H1 (cell line): ENCODE measurements around the gene ZBTB16. TPM values are rescaled to one million over a fixed set of nuclear protein-coding genes. Genes with fewer than 3 reads are reported as not detected.

Source experiments
- CTCF ChIA-PET: fragments of 300-600 bp; sonication (Branson Sonifier 250); formaldehyde crosslinking; loops from one replicate; lab custom pipeline; 2021; ENCODE audit not compliant: partially characterized antibody; lab: Charles Lee
- POLR2A ChIA-PET: fragments of 300-600 bp; sonication (Branson Sonifier 250); formaldehyde crosslinking; loops from one replicate; lab custom pipeline; 2021; ENCODE audit warnings: inconsistent platforms; ENCODE audit not compliant: partially characterized antibody; lab: Charles Lee
- DNase-seq, 2 experiments: peaks; one replicate each; pipeline versions ENCODE4 v3.0.0 to v3.0.0-alpha.2; 2010 to 2022; ENCODE audit warnings: low spot score in 2 of 2, low read depth in 1 of 2, mixed read lengths in 1 of 2
- FAIRE-seq: peaks from 2 replicates; lab custom pipeline; 2011; peaks lifted over from hg19 to GRCh38; lab: Jason Lieb, UNC
- H2AFZ ChIP-seq: 2 replicates; pipeline ENCODE4 v1.8.1; 2012; ENCODE audit warnings: low read length, inconsistent platforms
- H2AK5ac ChIP-seq: 2 replicates; pipeline ENCODE4 v1.6.1; 2013; ENCODE audit warnings: low read depth, low read length
- H2BK120ac ChIP-seq: replicated peaks from 2 replicates; pipeline ENCODE3; 2013; ENCODE audit warnings: low read depth, low read length, inconsistent platforms
- H2BK12ac ChIP-seq: 2 replicates; pipeline ENCODE4 v1.6.1; 2013; ENCODE audit warnings: low read depth, low read length
- H2BK15ac ChIP-seq: 2 replicates; pipeline ENCODE4 v1.6.1; 2013; ENCODE audit warnings: low read length
- H2BK20ac ChIP-seq: 2 replicates; pipeline ENCODE4 v1.6.1; 2013; ENCODE audit warnings: low read length
- H2BK5ac ChIP-seq: 2 replicates; pipeline ENCODE4 v1.6.1; 2013; ENCODE audit warnings: low read depth, low read length
- H3K14ac ChIP-seq: 2 replicates; pipeline ENCODE4 v1.6.1; 2013; ENCODE audit warnings: inconsistent platforms; ENCODE audit not compliant: insufficient read length
- H3K18ac ChIP-seq: 2 replicates; pipeline ENCODE4 v1.6.1; 2013; ENCODE audit warnings: low read length; ENCODE audit errors: extremely low read depth
- H3K23ac ChIP-seq: 2 replicates; pipeline ENCODE4 v1.6.1; 2013; ENCODE audit warnings: inconsistent platforms; ENCODE audit not compliant: insufficient read length
- H3K23me2 ChIP-seq: 2 replicates; pipeline ENCODE4 v1.6.1; 2013; ENCODE audit warnings: low read depth, low read length
- H3K27ac ChIP-seq: 2 replicates; pipeline ENCODE4 v1.6.1; 2011; ENCODE audit warnings: low read depth, low read length, inconsistent platforms
- H3K27me3 ChIP-seq, 4 experiments: replicated peaks in 1 of 4; 1 replicate in 1 of 4; 2 replicates in 3 of 4; pipeline versions ENCODE4 v1.6.1 to v1.8.1; 2011 to 2013; ENCODE audit warnings: low read length in 3 of 4, mild to moderate bottlenecking in 3 of 4, inconsistent platforms in 2 of 4, mixed read lengths in 2 of 4, moderate library complexity in 1 of 4; ENCODE audit not compliant: control insufficient read depth in 3 of 4, insufficient read depth in 3 of 4; ENCODE audit errors: extremely low read depth in 1 of 4
- H3K36me3 ChIP-seq, 4 experiments: 2 replicates each; pipeline versions ENCODE4 v1.6.1 to v1.8.1; 2011 to 2013; ENCODE audit warnings: mild to moderate bottlenecking in 4 of 4, low read length in 3 of 4, moderate library complexity in 2 of 4, control low read depth in 1 of 4, inconsistent platforms in 1 of 4; ENCODE audit not compliant: insufficient read depth in 4 of 4, control insufficient read depth in 2 of 4
- H3K4ac ChIP-seq: replicated peaks from 2 replicates; pipeline ENCODE3; 2013; ENCODE audit warnings: low read length, low read depth, mixed read lengths, inconsistent platforms; ENCODE audit not compliant: insufficient read length
- H3K4me1 ChIP-seq, 4 experiments: replicated peaks in 1 of 4; 1 replicate in 1 of 4; 2 replicates in 3 of 4; pipeline versions ENCODE4 v1.6.1 to v1.8.1; 2011 to 2013; ENCODE audit warnings: low read length in 3 of 4, inconsistent platforms in 2 of 4, mixed read lengths in 1 of 4; ENCODE audit not compliant: insufficient read depth in 4 of 4, control insufficient read depth in 3 of 4
- H3K4me2 ChIP-seq, 2 experiments: 2 replicates each; pipeline versions ENCODE4 v1.6.1 to v1.8.1; 2011 to 2013; ENCODE audit warnings: low read depth in 2 of 2, low read length in 2 of 2, control low read depth in 1 of 2, inconsistent platforms in 1 of 2, mild to moderate bottlenecking in 1 of 2; ENCODE audit not compliant: insufficient read depth in 1 of 2
- H3K4me3 ChIP-seq, 4 experiments: fragments of 200-600, 300-600 bp in 1 of 4; sonication (generic), shearing (Covaris generic), sonication (Bioruptor Twin) in 1 of 4; 2 replicates each; pipeline versions ENCODE4 v1.5.1 to v1.8.1; 2011 to 2016; ENCODE audit warnings: low read length in 4 of 4, low read depth in 3 of 4, control low read depth in 2 of 4, inconsistent platforms in 2 of 4, mild to moderate bottlenecking in 2 of 4, mixed read lengths in 1 of 4, moderate library complexity in 1 of 4; ENCODE audit not compliant: insufficient read depth in 2 of 4; ENCODE audit errors: extremely low read depth in 1 of 4
- H3K56ac ChIP-seq: replicated peaks from 2 replicates; pipeline ENCODE3; 2013; ENCODE audit warnings: low read depth, mild to moderate bottlenecking, mixed read lengths, low read length, inconsistent platforms; ENCODE audit not compliant: insufficient read length
- H3K79me1 ChIP-seq: 2 replicates; pipeline ENCODE4 v1.6.1; 2013; ENCODE audit warnings: low read depth, low read length, control low read depth
- H3K79me2 ChIP-seq, 2 experiments: 2 replicates each; pipeline versions ENCODE4 v1.6.1 to v1.8.1; 2012 to 2013; ENCODE audit warnings: low read length in 2 of 2, mild to moderate bottlenecking in 2 of 2, inconsistent platforms in 1 of 2; ENCODE audit not compliant: insufficient read depth in 2 of 2, control insufficient read depth in 1 of 2
- H3K9ac ChIP-seq, 4 experiments: replicated peaks in 1 of 4; 1 replicate in 1 of 4; 2 replicates in 3 of 4; pipeline versions ENCODE4 v1.6.1 to v1.8.1; 2011 to 2013; ENCODE audit warnings: low read depth in 3 of 4, low read length in 3 of 4, control low read depth in 2 of 4, mild to moderate bottlenecking in 2 of 4, moderate library complexity in 2 of 4, inconsistent platforms in 1 of 4; ENCODE audit errors: extremely low read depth in 1 of 4
- H3K9me3 ChIP-seq, 2 experiments: 2 replicates each; pipeline versions ENCODE4 v1.6.1 to v1.8.1; 2012 to 2013; ENCODE audit warnings: mild to moderate bottlenecking in 2 of 2, moderate library complexity in 2 of 2, control low read depth in 1 of 2, inconsistent platforms in 1 of 2, low read depth in 1 of 2, low read length in 1 of 2, mixed read lengths in 1 of 2; ENCODE audit not compliant: insufficient read depth in 2 of 2
- H4K20me1 ChIP-seq, 2 experiments: replicated peaks in 1 of 2; 2 replicates each; pipeline versions ENCODE3 to v1.8.1; 2011 to 2013; ENCODE audit warnings: inconsistent platforms in 2 of 2, low read length in 2 of 2, mild to moderate bottlenecking in 1 of 2; ENCODE audit not compliant: insufficient read depth in 2 of 2, control insufficient read depth in 1 of 2
- H4K5ac ChIP-seq: 2 replicates; pipeline ENCODE4 v1.6.1; 2013; ENCODE audit warnings: low read length, low read depth, mixed read lengths, inconsistent platforms; ENCODE audit not compliant: insufficient read length
- H4K8ac ChIP-seq: 2 replicates; pipeline ENCODE4 v1.8.0; 2013; ENCODE audit warnings: mild to moderate bottlenecking, moderate library complexity, low read length, inconsistent platforms; ENCODE audit not compliant: insufficient read depth; ENCODE audit errors: extremely low read depth
- H4K91ac ChIP-seq: replicated peaks from 2 replicates; pipeline ENCODE3; 2013; ENCODE audit warnings: low read length, mixed read lengths, inconsistent platforms; ENCODE audit not compliant: insufficient read length
- CEBPB ChIP-seq: IDR thresholded peaks from 2 replicates; pipeline ENCODE4 v1.6.1; 2012; ENCODE audit warnings: low read depth, low read length
- EZH2 ChIP-seq: fragments of 200-600 bp; sonication (generic); IDR thresholded peaks from 2 replicates; pipeline ENCODE4 v1.7.1; 2012; ENCODE audit warnings: low read depth, mild to moderate bottlenecking, moderate library complexity, low read length, inconsistent platforms; ENCODE audit not compliant: severe bottlenecking
- FOSL1 ChIP-seq: IDR thresholded peaks from 2 replicates; pipeline ENCODE4 v1.6.1; 2011; ENCODE audit warnings: mild to moderate bottlenecking, low read depth, low read length, moderate library complexity; ENCODE audit not compliant: insufficient read depth
- GTF2F1 ChIP-seq: IDR thresholded peaks from 2 replicates; pipeline ENCODE4 v1.6.1; 2012; ENCODE audit warnings: low read depth, low read length, improper control_type of control experiment, borderline replicate concordance
- HDAC6 ChIP-seq: IDR thresholded peaks from one replicate; pipeline ENCODE4 v1.7.1; 2012; ENCODE audit warnings: low read depth, mild to moderate bottlenecking, inconsistent platforms, low read length, moderate library complexity
- NRF1 ChIP-seq: IDR thresholded peaks from 2 replicates; pipeline ENCODE4 v1.6.1; 2011; ENCODE audit warnings: mild to moderate bottlenecking, low read depth, low read length, improper control_type of control experiment
- RBBP5 ChIP-seq: IDR thresholded peaks from 2 replicates; pipeline ENCODE4 v1.7.1; 2012; ENCODE audit warnings: low read depth, mild to moderate bottlenecking, inconsistent platforms, low read length, moderate library complexity, borderline replicate concordance
- RFX5 ChIP-seq: IDR thresholded peaks from 2 replicates; pipeline ENCODE4 v1.6.1; 2011; ENCODE audit warnings: low read depth, low read length, improper control_type of control experiment, borderline replicate concordance
- RNF2 ChIP-seq: fragments of 200-900, 300-1000 bp; sonication (generic); IDR thresholded peaks from 2 replicates; pipeline ENCODE4 v1.7.1; 2016; ENCODE audit warnings: borderline replicate concordance, low read depth, mild to moderate bottlenecking, antibody characterized with exemption, low read length; ENCODE audit not compliant: poor library complexity, severe bottlenecking; ENCODE audit errors: missing control alignments
- RXRA ChIP-seq: IDR thresholded peaks from 2 replicates; pipeline ENCODE4 v1.6.1; 2011; ENCODE audit warnings: low read depth, mild to moderate bottlenecking, low read length, moderate library complexity; ENCODE audit not compliant: insufficient read depth
- TBP ChIP-seq: IDR thresholded peaks from 2 replicates; pipeline ENCODE4 v1.6.1; 2011; ENCODE audit warnings: low read depth, low read length, improper control_type of control experiment
- TEAD4 ChIP-seq: IDR thresholded peaks from 2 replicates; pipeline ENCODE4 v1.6.1; 2012; ENCODE audit warnings: low read depth, low read length, inconsistent platforms, mixed read lengths
- WGBS, 2 experiments: shearing (Covaris generic) in 1 of 2; methylation state at CpG; one replicate each; pipeline versions ENCODE4 v1.1.6 to v1.1.7; 2013 to 2015; ENCODE audit warnings: low lambda C conversion rate in 2 of 2, mixed read lengths in 2 of 2, inconsistent platforms in 1 of 2, low coverage in 1 of 2, missing lambda C conversion rate in 1 of 2; ENCODE audit not compliant: insufficient replicate concordance in 2 of 2, insufficient coverage in 1 of 2, insufficient read length in 1 of 2; ENCODE audit errors: extremely low coverage in 1 of 2, missing lambda C conversion rate in 1 of 2; 5-methylcytosine and 5-hydroxymethylcytosine counted together
- polyA plus RNA-seq, 7 experiments: library from polyadenylated mRNA; depleted of rRNA in 3 of 7; stranded (reverse) in 5 of 7; unstranded in 2 of 7; fragments of >200 nt in 5 of 7; fragments of 200-250 nt in 2 of 7; gene quantifications; 1 replicate in 5 of 7; 2 replicates in 1 of 7; 4 replicates in 1 of 7; pipeline versions ENCODE4 v1.2.1 to v1.2.3, GENCODE V29; 2011 to 2013; ENCODE audit warnings: missing spikeins in 2 of 7, mixed read lengths in 2 of 7
- total RNA-seq: library from RNA; stranded (reverse); fragmentation: NEBNext Ultra II Directional; extraction: Animal tissue kit (Norgen Biotek cat#: 25700); gene quantifications from 2 replicates; pipeline ENCODE4 v1.2.1, GENCODE V29; 2021

Gene ZBTB16
- total and polyA plus RNA-seq, 2 of the 8 experiments (the other 6 are each of a cell fraction or from before 2014, with no cell fraction given) = 0.12 to 0.61 TPM

DNA sequence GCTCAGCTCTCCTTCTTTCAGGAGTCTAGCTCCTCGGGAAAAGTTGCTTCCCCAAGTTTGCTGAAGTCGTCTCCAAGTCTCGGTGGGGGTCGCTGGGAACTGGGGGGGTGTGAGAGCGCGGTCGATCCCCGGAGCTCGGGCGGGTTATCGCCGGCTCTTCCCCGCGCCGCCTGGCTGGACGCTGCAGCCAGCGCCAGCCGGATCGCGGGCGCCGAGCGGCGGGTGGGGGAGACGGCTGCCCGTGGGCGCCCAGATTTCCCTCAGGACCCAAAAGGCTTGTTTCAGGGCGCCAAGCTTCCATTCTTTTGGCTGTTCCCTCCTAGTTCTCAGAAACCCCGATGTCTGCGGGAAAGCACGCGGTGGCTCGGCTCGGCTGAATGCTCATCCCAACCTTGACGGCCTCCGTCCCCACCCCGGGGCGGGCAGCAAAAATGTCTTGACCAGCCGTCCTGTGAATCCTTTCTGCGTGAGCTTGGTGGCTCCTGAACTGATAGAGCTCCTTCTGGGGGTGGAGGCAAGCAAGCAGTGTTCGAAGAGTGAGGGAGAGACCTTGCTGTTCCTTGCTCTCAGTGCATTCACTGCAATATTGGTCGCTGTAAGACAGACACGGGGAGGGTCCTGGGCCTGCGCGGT is 1.7 kb downstream of the ZBTB16 start:
- Histone ChIP-seq H3K14ac (no peak overlapping the region), H4K91ac (no peak overlapping the region), H3K23me2 (peaks cover 28% of the 10 kb centered on the region; the same call in 1 of the 2 replicates), H3K9ac (no peak overlapping the region; a peak in 1 of 7 replicates), H2BK120ac (no peak overlapping the region), H3K79me2 (no peaks in the 10 kb centered on the region), H3K27me3 (peaks cover 50 to 88% (median 80%) of the 10 kb centered on the region in 4 experiments), H3K4me2 (peak overlapping the region; percentile 74), H2BK12ac (no peak overlapping the region), H3K4me3 (peak overlapping the region; percentile 41 to 80 (median 56)), H2BK5ac (no peak overlapping the region), H4K5ac (no peak overlapping the region), H2AK5ac (no peak overlapping the region), H3K56ac (no peak overlapping the region), H3K36me3 (no peaks in the 10 kb centered on the region; a peak in 1 of 8 replicates), H3K23ac (no peak overlapping the region), H2BK15ac (0 out of 2 replicates have a peak overlapping the region, but pooled peaks have one; percentile 72), H3K4ac (no peak overlapping the region), H4K8ac (0 out of 2 replicates have a peak overlapping the region, but pooled peaks have one; percentile 9), H3K9me3 (no peaks in the 10 kb centered on the region), H3K18ac (no peak overlapping the region; the same call in 1 of the 2 replicates), H4K20me1 (peaks cover 0 to 10% of the 10 kb centered on the region in 2 experiments), H3K79me1 (no peaks in the 10 kb centered on the region), H2BK20ac (no peak overlapping the region), H3K4me1 (peaks cover 0 to 24% (median 12%) of the 10 kb centered on the region in 4 experiments; a peak in 6 of 7 replicates), H2AFZ (peak overlapping the region; percentile 90), H3K27ac (no peak overlapping the region)
- 6% methylated on average over 38 of the region's 45 CpGs; no CpG with 5 or more reads in 1 of the 2 experiments for WGBS, 2 experiments
- no peak for FAIRE-seq
- ChIA-PET CTCF (interaction anchor here (0.9 to 2.2 kb wide), 11 partner anchors 10 to 202 kb away, joined by 3 to 10 read pairs (median 4); no protein-coding TSS in a partner anchor), POLR2A (interaction anchor here (0.7 to 1.6 kb wide), 2 partner anchors 13 kb away, joined by 3 to 4 read pairs; no protein-coding TSS in a partner anchor)
- DNase-seq = peak in 1 of 2 experiments; percentile 63
- no peak for TF ChIP-seq TEAD4
- TF ChIP-seq NRF1 = no peak
- TF ChIP-seq RBBP5 = 0 out of 2 replicates have a peak, but pooled peaks have one; percentile 28
- TF ChIP-seq HDAC6 = no peak
- peak; percentile 98 for TF ChIP-seq EZH2
- no peak for TF ChIP-seq TBP
- no peak for TF ChIP-seq RNF2
- no peak for TF ChIP-seq GTF2F1
- TF ChIP-seq RFX5 = no peak
- TF ChIP-seq CEBPB = no peak
- TF ChIP-seq RXRA = no peak
- TF ChIP-seq FOSL1 = no peak
